Gastroesophageal sphincter (tissue), 4 donors: ENCODE measurements around the gene KPNA4. TPM values are rescaled to one million over a fixed set of nuclear protein-coding genes. Genes with fewer than 3 reads are reported as not detected.

Experiments
- ATAC-seq: fragments of 150-250 bp; one replicate; pipeline ENCODE4 v1.9.1; 2016; ENCODE audit warnings: mild to moderate bottlenecking, moderate library complexity
- H3K27ac ChIP-seq, 4 donors: fragments of 200-600 bp; sonication (generic) in 3 of 4; 1 replicate in 3 of 4; 2 replicates in 1 of 4; pipeline ENCODE4 v1.5.1; 2016 to 2019
- H3K27me3 ChIP-seq: fragments of 200-600 bp; sonication (generic); one replicate; pipeline ENCODE4 v1.5.1; 2019
- H3K36me3 ChIP-seq, 2 donors: fragments of 200-600 bp; sonication (generic); one replicate each; pipeline ENCODE4 v1.5.1; 2019; ENCODE audit warnings: control low read depth in 1 of 2
- H3K4me1 ChIP-seq, 3 donors: fragments of 200-600 bp; sonication (generic); 1 replicate in 2 of 3; 2 replicates in 1 of 3; pipeline ENCODE4 v1.5.1; 2016 to 2019; ENCODE audit warnings: control low read depth in 2 of 3
- H3K4me3 ChIP-seq, 2 donors: fragments of 200-600 bp; sonication (generic); one replicate each; pipeline ENCODE4 v1.5.1; 2019; ENCODE audit warnings: mild to moderate bottlenecking in 1 of 2, moderate library complexity in 1 of 2
- H3K9me3 ChIP-seq, 3 donors: fragments of 200-600 bp; sonication (generic); one replicate each; pipeline ENCODE4 v1.5.1; 2017 to 2019; ENCODE audit warnings: control low read depth in 2 of 3
- CTCF ChIP-seq, 4 experiments: fragments of 200-600 bp in 2 of 4; fragments of 450-650 bp in 2 of 4; sonication (generic) in 1 of 4; IDR thresholded peaks; one replicate each; pipeline ENCODE4 v1.5.1; 2017 to 2019; ENCODE audit warnings: antibody characterized with exemption in 4 of 4, mild to moderate bottlenecking in 2 of 4, moderate library complexity in 2 of 4
- EP300 ChIP-seq: sonication (generic); formaldehyde crosslinking; IDR thresholded peaks from one replicate; pipeline ENCODE4 v1.6.1; 2017; ENCODE audit warnings: antibody characterized with exemption, mild to moderate bottlenecking
- POLR2A ChIP-seq, 2 donors: fragments of 450-650 bp; IDR thresholded peaks; one replicate each; pipeline ENCODE4 v1.6.1; 2017; ENCODE audit warnings: antibody characterized with exemption in 2 of 2, mild to moderate bottlenecking in 2 of 2, moderate library complexity in 1 of 2
- POLR2AphosphoS5 ChIP-seq: sonication (generic); formaldehyde crosslinking; IDR thresholded peaks from one replicate; pipeline ENCODE4 v1.6.1; 2017; ENCODE audit warnings: antibody characterized with exemption
- WGBS, 2 donors: methylation state at CpG; one replicate each; pipeline ENCODE4 v1.1.5; 2018; ENCODE audit warnings: low coverage in 1 of 2; 5-methylcytosine and 5-hydroxymethylcytosine counted together
- total RNA-seq, 4 donors: library from RNA; depleted of rRNA; stranded (reverse); fragments of >200 nt; gene quantifications; one replicate each; pipeline ENCODE4 v1.1.0, GENCODE V29; 2016

Gene KPNA4
- total RNA-seq, 4 donors from 2014 or later, result 42.7 to 69.5 (median 55.6) TPM

- TF ChIP-seq EP300 (no peak), CTCF (IDR thresholded peaks at IDR 0.05) (no peak), POLR2A (IDR thresholded peaks at IDR 0.05) (no peak), POLR2AphosphoS5 (no peak)
- Histone ChIP-seq H3K4me1 (no peaks in the 10 kb centered on the region), H3K27ac (no peak overlapping the region), H3K4me3 (no peak overlapping the region), H3K9me3 (peaks cover 0 to 11% (median 0%) of the 10 kb centered on the region in 3 donors), H3K27me3 (peaks cover 28% of the 10 kb centered on the region), H3K36me3 (no peaks in the 10 kb centered on the region)
- no peak for ATAC-seq
- 50% methylated on average over 1 of the region's 1 CpG; no CpG with 5 or more reads in 1 of the 2 donors for WGBS, 2 donors
Measured at GRCh38 chr3:160473221-160473620, 92.2 kb downstream of the KPNA4 start.

GRCh38 chr3:160472344-160472743 lies 93.0 kb downstream of the KPNA4 start:
- Histone ChIP-seq H3K4me3 (no peak overlapping the region), H3K36me3 (no peaks in the 10 kb centered on the region), H3K27ac (no peak overlapping the region), H3K27me3 (peaks cover 28% of the 10 kb centered on the region), H3K4me1 (no peaks in the 10 kb centered on the region), H3K9me3 (peaks cover 0 to 11% (median 0%) of the 10 kb centered on the region in 3 donors)
- TF ChIP-seq POLR2A (IDR thresholded peaks at IDR 0.05) (no peak), CTCF (IDR thresholded peaks at IDR 0.05) (no peak), EP300 (no peak), POLR2AphosphoS5 (no peak)
- no peak for ATAC-seq
- WGBS, 2 donors, result 67 to 76% methylated on average over 1 to 2 of the region's 2 CpGs

- TF ChIP-seq EP300, result no peak
- Histone ChIP-seq H3K4me1 (no peaks in the 10 kb centered on the region), H3K27me3 (peaks cover 28% of the 10 kb centered on the region), H3K4me3 (no peak overlapping the region), H3K27ac (no peak overlapping the region), H3K9me3 (peaks cover 0 to 11% (median 0%) of the 10 kb centered on the region in 3 donors), H3K36me3 (no peaks in the 10 kb centered on the region)
- no peak for ATAC-seq
- 59 to 75% methylated on average over 2 of the region's 2 CpGs for WGBS, 2 donors
Measured at GRCh38 chr3:160471892-160472291, 93.5 kb downstream of the KPNA4 start.

- no peak for TF ChIP-seq EP300
- TF ChIP-seq POLR2A (IDR thresholded peaks at IDR 0.05), result no peak
- H3K4me3 ChIP-seq, result no peak overlapping the region
- H3K4me1 ChIP-seq, result no peaks in the 10 kb centered on the region
- no peaks in the 10 kb centered on the region for H3K36me3 ChIP-seq
- H3K27ac ChIP-seq, result no peak overlapping the region
- H3K27me3 ChIP-seq, result peaks cover 28% of the 10 kb centered on the region
- peaks cover 0 to 11% (median 0%) of the 10 kb centered on the region in 3 donors for H3K9me3 ChIP-seq
- 100% methylated on average over 1 of the region's 5 CpGs; no CpG with 5 or more reads in 1 of the 2 donors for WGBS, 2 donors
- no peak for ATAC-seq
Measured at GRCh38 chr3:160470181-160470580, 95.2 kb downstream of the KPNA4 start.

GRCh38 chr3:160464971-160465370 lies 100.4 kb downstream of the KPNA4 start:
- Histone ChIP-seq H3K4me1 (no peaks in the 10 kb centered on the region), H3K9me3 (peaks cover 0 to 3% (median 0%) of the 10 kb centered on the region in 3 donors), H3K27me3 (peaks cover 10% of the 10 kb centered on the region), H3K4me3 (no peak overlapping the region), H3K36me3 (no peaks in the 10 kb centered on the region), H3K27ac (no peak overlapping the region)
- no peak for TF ChIP-seq POLR2A (IDR thresholded peaks at IDR 0.05)
- TF ChIP-seq CTCF (IDR thresholded peaks at IDR 0.05), result no peak
- no peak for TF ChIP-seq POLR2AphosphoS5
- no peak for TF ChIP-seq EP300
- no peak for ATAC-seq
- WGBS, 2 donors, result 44 to 89% methylated on average over 1 of the region's 1 CpG

GRCh38 chr3:160464321-160464720 lies 101.0 kb downstream of the KPNA4 start:
- Histone ChIP-seq H3K27me3 (peaks cover 5% of the 10 kb centered on the region), H3K27ac (no peak overlapping the region), H3K4me1 (no peaks in the 10 kb centered on the region), H3K4me3 (no peak overlapping the region), H3K9me3 (no peaks in the 10 kb centered on the region), H3K36me3 (no peaks in the 10 kb centered on the region)
- TF ChIP-seq CTCF (IDR thresholded peaks at IDR 0.05) (no peak), POLR2A (IDR thresholded peaks at IDR 0.05) (no peak), EP300 (no peak), POLR2AphosphoS5 (no peak)
- ATAC-seq, result no peak
- WGBS, 2 donors, result 79 to 100% methylated on average over 2 of the region's 2 CpGs
